K562 (cell line): ENCODE data around the gene CYS1. TPM values are rescaled to one million over a fixed set of nuclear protein-coding genes. Genes with fewer than 3 reads are reported as not detected.

Source experiments
- ATAC-seq: fragments of 200-7000 bp; cut with Tn5 transposase; 3 replicates; pipeline ENCODE4 v1.9.1; 2020; ENCODE audit warnings: moderate library complexity
- BruUV-seq: library from RNA; stranded (reverse); fragments of 400-500 nt; replicated peaks from 2 replicates; lab custom pipeline; 2021; lab: Mats Ljungman, UMichigan
- CTCF ChIA-PET: fragments of 300-600 bp; formaldehyde crosslinking; extraction: SDS; loops from one replicate; lab custom pipeline; 2021; ENCODE audit warnings: low intra/inter-chr PET ratio; lab: Yijun Ruan, JAX
- POLR2A ChIA-PET: fragments of 300-600, 350-650 bp; sonication (Branson Sonifier 250); formaldehyde crosslinking; extraction: SDS; loops from one replicate; lab custom pipeline; 2021; ENCODE audit warnings: antibody characterized with exemption, inconsistent platforms; lab: Yijun Ruan, JAX
- DNase-seq, 4 experiments: peaks; one replicate each; pipeline versions ENCODE4 v3.0.0 to v3.0.0-alpha.2; 2011 to 2018; ENCODE audit warnings: low spot score in 3 of 4, mixed read lengths in 3 of 4; ENCODE audit errors: extremely low read depth in 1 of 4
- FAIRE-seq: peaks from 2 replicates; lab custom pipeline; 2011; peaks lifted over from hg19 to GRCh38; lab: Jason Lieb, UNC
- H2AFZ ChIP-seq: 2 replicates; pipeline ENCODE4 v1.6.0; 2011; ENCODE audit warnings: low read depth, low read length, control low read depth, inconsistent platforms
- H3K27ac ChIP-seq: fragments of 200-600 bp; 3 replicates; pipeline ENCODE4 v1.8.0; 2011; ENCODE audit warnings: low read depth, mild to moderate bottlenecking, control low read depth, inconsistent platforms, low read length, moderate library complexity, mixed read lengths; ENCODE audit errors: extremely low read depth
- H3K27me3 ChIP-seq, 2 experiments: fragments of 300-600 bp in 1 of 2; 2 replicates in 1 of 2; 3 replicates in 1 of 2; pipeline versions ENCODE4 v1.6.0 to v1.8.0; 2011; ENCODE audit warnings: inconsistent platforms in 2 of 2, low read length in 2 of 2, mild to moderate bottlenecking in 1 of 2, mixed read lengths in 1 of 2, moderate library complexity in 1 of 2; ENCODE audit not compliant: control insufficient read depth in 2 of 2, insufficient read depth in 2 of 2
- H3K36me3 ChIP-seq: fragments of 300-600 bp; 3 replicates; pipeline ENCODE4 v1.8.0; 2011; ENCODE audit warnings: mild to moderate bottlenecking, low read length, inconsistent platforms; ENCODE audit not compliant: control insufficient read depth, insufficient read depth
- H3K4me1 ChIP-seq, 2 experiments: fragments of 200-600 bp in 1 of 2; replicated peaks in 1 of 2; 2 replicates in 1 of 2; 3 replicates in 1 of 2; pipeline versions ENCODE4 v1.5.1 to v1.8.0; 2011; ENCODE audit warnings: inconsistent platforms in 2 of 2, low read length in 2 of 2, mild to moderate bottlenecking in 1 of 2, mixed read lengths in 1 of 2, moderate library complexity in 1 of 2; ENCODE audit not compliant: control insufficient read depth in 2 of 2, insufficient read depth in 2 of 2
- H3K4me2 ChIP-seq: 2 replicates; pipeline ENCODE4 v1.6.1; 2011; ENCODE audit warnings: low read length, control low read depth, inconsistent platforms, mixed read lengths; ENCODE audit not compliant: insufficient read depth
- H3K4me3 ChIP-seq: fragments of 200-600 bp; sonication (generic), shearing (Covaris generic); 2 replicates; pipeline ENCODE4 v1.5.1; 2016; ENCODE audit warnings: control low read depth, inconsistent platforms
- H3K79me2 ChIP-seq: fragments of 200-600 bp; 3 replicates; pipeline ENCODE4 v1.8.0; 2011; ENCODE audit warnings: low read length, inconsistent platforms; ENCODE audit not compliant: control insufficient read depth, insufficient read depth
- H3K9ac ChIP-seq, 2 experiments: 2 replicates each; pipeline versions ENCODE4 v1.6.0 to v1.6.1; 2011; ENCODE audit warnings: low read depth in 2 of 2, low read length in 2 of 2, control low read depth in 1 of 2, inconsistent platforms in 1 of 2, mild to moderate bottlenecking in 1 of 2, mixed read lengths in 1 of 2; ENCODE audit not compliant: insufficient read depth in 1 of 2
- H3K9me1 ChIP-seq: one replicate; pipeline ENCODE4 v1.6.0; 2011; ENCODE audit warnings: inconsistent platforms, mild to moderate bottlenecking, low read length, moderate library complexity; ENCODE audit not compliant: control insufficient read depth, insufficient read depth
- H3K9me3 ChIP-seq: replicated peaks from 2 replicates; pipeline ENCODE4 v1.5.1; 2011; ENCODE audit warnings: low read depth, low read length, inconsistent platforms; ENCODE audit not compliant: control insufficient read depth, insufficient read depth
- H4K20me1 ChIP-seq: replicated peaks from 2 replicates; pipeline ENCODE4 v1.6.1; 2011; ENCODE audit warnings: low read length, inconsistent platforms, mixed read lengths; ENCODE audit not compliant: control insufficient read depth, insufficient read depth
- RAD21 ChIP-seq, 2 experiments: fragments of 250-450 bp in 1 of 2; fragments of 450-650 bp in 1 of 2; sonication (Bioruptor Pico) in 1 of 2; formaldehyde crosslinking in 1 of 2; IDR thresholded peaks in 1 of 2; conservative IDR thresholded peaks in 1 of 2; 2 replicates each; pipeline versions ENCODE4 v1.4.0 to v1.8.0; 2020 to 2022; ENCODE audit warnings: mild to moderate bottlenecking in 2 of 2, moderate library complexity in 1 of 2
- ZFP1 ChIP-seq: fragments of 450-650 bp; formaldehyde crosslinking; IDR thresholded peaks from 2 replicates; pipeline ENCODE4 v1.4.0; 2020; ENCODE audit warnings: mild to moderate bottlenecking, mixed read lengths
- WGBS: fragments of 100-300 bp; shearing (Covaris generic); methylation state at CpG from one replicate; pipeline ENCODE4 v1.1.6; 2016; ENCODE audit warnings: low coverage, mixed read lengths; ENCODE audit not compliant: insufficient coverage; ENCODE audit errors: missing lambda C conversion rate; 5-methylcytosine and 5-hydroxymethylcytosine counted together
- in situ Hi-C: fragments of 300-500 bp; cut with MboI; formaldehyde crosslinking; loops from 4 replicates; pipeline ENCODE4 v1.15.0; 2018; ENCODE audit warnings: inconsistent platforms, mixed read lengths
- intact Hi-C: fragments of 100-400 bp; cut with micrococcal nuclease; formaldehyde crosslinking; loops from 2 replicates; pipeline ENCODE4 v1.14.2; 2022
- polyA plus RNA-seq, 8 experiments: library from polyadenylated mRNA; depleted of rRNA in 4 of 8; stranded (reverse) in 5 of 8; unstranded in 3 of 8; fragments of >200 nt; fragmentation: Nextera tagmentation in 2 of 8; fragmentation: Illumina TruSeq in 1 of 8; extraction: Ambion mirVana in 2 of 8; extraction: Trizol in 1 of 8; gene quantifications; 2 replicates each; pipeline versions ENCODE4 v1.2.1 to v1.2.3, GENCODE V29; 2011 to 2014; ENCODE audit warnings: inconsistent platforms in 1 of 8, missing spikeins in 1 of 8
- total RNA-seq, 7 experiments: library from RNA; depleted of rRNA in 6 of 7; stranded (reverse); fragments of >200 nt in 6 of 7; fragmentation: Illumina TruSeq in 2 of 7; extraction: Trizol in 2 of 7; gene quantifications; 2 replicates each; pipeline versions ENCODE4 v1.2.1 to v1.2.3, GENCODE V29; 2011 to 2021; ENCODE audit warnings: low replicate concordance in 1 of 7
- TF ChIP-seq, protein P1 (sequence below): fragments of 250-450 bp; sonication (Bioruptor Pico); IDR thresholded peaks from 2 replicates; pipeline ENCODE4 v1.5.0; 2020; ENCODE audit warnings: mild to moderate bottlenecking
- TF ChIP-seq, protein P2 (sequence below), 3 experiments: IDR thresholded peaks in 2 of 3; conservative IDR thresholded peaks in 1 of 3; 2 replicates each; pipeline ENCODE4 v1.5.1; 2011 to 2012; ENCODE audit warnings: low read length in 3 of 3, mild to moderate bottlenecking in 3 of 3, control low read depth in 2 of 3, improper control_type of control experiment in 1 of 3, inconsistent platforms in 1 of 3, low read depth in 1 of 3, mixed read lengths in 1 of 3, moderate library complexity in 1 of 3; ENCODE audit not compliant: insufficient read depth in 2 of 3

Gene CYS1
- total and polyA plus RNA-seq, 9 of the 15 experiments (the other 6 are each of a cell fraction or from before 2014, with no cell fraction given) = 0.11 to 0.13 TPM; not detected in 7

DNA sequence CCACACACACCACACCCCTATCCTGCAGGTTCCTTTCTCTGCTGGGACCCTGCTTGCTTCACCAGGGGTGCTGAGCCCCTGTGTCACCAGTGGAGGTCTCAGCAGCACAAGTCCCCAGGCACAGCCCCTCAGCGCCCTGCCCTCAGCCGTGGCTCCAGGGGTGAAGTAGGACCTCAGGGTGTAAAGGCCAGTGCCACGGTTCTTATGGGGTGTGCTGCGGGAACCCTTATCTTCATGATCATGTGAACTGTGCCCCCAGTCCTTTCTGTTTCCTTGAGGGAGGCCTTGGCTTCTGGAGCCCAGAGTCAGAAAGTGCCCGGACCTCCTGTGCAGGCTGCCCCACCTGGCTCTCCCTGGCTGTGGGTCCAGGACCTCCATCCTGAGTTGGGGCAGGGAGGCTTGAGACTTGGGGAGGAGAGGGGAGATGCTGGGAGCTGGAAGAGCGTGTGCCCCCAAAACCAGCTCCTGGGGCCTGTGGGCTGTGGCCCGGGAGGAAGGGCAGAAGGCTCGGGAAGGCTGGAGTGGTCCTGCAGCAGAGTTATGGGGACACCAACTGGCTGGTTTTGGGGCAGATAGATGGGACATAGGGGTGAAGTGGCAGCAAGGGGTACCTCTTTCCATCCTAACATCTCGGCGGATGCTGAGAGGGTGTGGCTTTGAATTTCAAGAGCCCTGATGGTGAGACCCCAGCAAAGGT is 57.1 kb downstream of the CYS1 start:
- Histone ChIP-seq H3K27ac (no peak overlapping the region), H3K9me1 (no peaks in the 10 kb centered on the region), H3K4me2 (no peak overlapping the region)
- TF ChIP-seq, protein P1, sequence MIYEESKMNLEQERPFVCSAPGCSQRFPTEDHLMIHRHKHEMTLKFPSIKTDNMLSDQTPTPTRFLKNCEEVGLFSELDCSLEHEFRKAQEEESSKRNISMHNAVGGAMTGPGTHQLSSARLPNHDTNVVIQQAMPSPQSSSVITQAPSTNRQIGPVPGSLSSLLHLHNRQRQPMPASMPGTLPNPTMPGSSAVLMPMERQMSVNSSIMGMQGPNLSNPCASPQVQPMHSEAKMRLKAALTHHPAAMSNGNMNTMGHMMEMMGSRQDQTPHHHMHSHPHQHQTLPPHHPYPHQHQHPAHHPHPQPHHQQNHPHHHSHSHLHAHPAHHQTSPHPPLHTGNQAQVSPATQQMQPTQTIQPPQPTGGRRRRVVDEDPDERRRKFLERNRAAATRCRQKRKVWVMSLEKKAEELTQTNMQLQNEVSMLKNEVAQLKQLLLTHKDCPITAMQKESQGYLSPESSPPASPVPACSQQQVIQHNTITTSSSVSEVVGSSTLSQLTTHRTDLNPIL = no peak
- TF ChIP-seq ZFP1 (no peak), RAD21 (CRISPR knock-in tag; conservative IDR thresholded peaks at IDR 0.05 in 1 of 2, IDR thresholded peaks at IDR 0.05 in 1 of 2) (peak in 1 of 2 experiments; percentile 21; a peak in 1 of 4 replicates)
- TF ChIP-seq, protein P2, sequence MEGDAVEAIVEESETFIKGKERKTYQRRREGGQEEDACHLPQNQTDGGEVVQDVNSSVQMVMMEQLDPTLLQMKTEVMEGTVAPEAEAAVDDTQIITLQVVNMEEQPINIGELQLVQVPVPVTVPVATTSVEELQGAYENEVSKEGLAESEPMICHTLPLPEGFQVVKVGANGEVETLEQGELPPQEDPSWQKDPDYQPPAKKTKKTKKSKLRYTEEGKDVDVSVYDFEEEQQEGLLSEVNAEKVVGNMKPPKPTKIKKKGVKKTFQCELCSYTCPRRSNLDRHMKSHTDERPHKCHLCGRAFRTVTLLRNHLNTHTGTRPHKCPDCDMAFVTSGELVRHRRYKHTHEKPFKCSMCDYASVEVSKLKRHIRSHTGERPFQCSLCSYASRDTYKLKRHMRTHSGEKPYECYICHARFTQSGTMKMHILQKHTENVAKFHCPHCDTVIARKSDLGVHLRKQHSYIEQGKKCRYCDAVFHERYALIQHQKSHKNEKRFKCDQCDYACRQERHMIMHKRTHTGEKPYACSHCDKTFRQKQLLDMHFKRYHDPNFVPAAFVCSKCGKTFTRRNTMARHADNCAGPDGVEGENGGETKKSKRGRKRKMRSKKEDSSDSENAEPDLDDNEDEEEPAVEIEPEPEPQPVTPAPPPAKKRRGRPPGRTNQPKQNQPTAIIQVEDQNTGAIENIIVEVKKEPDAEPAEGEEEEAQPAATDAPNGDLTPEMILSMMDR (IDR thresholded peaks at IDR 0.05 in 2 of 3, conservative IDR thresholded peaks at IDR 0.05 in 1 of 3; ENCODE audit: insufficient read depth in 2 of 3, low read depth in 1 of 3, low read length in 3 of 3) = peak in 1 of 3 experiments; percentile 24; a peak in 2 of 6 replicates
- TF ChIP-seq, all 486 proteins: peak for 2
- no peak for DNase-seq
- Histone ChIP-seq H3K4me1 (peaks cover 15 to 34% of the 10 kb centered on the region in 2 experiments; a peak in 4 of 5 replicates), H3K9ac (peak overlapping the region in 1 of 2 experiments; percentile 59; a peak in 2 of 4 replicates), H3K27me3 (no peaks in the 10 kb centered on the region), H3K79me2 (no peaks in the 10 kb centered on the region), H3K4me3 (no peak overlapping the region), H2AFZ (no peak overlapping the region), H4K20me1 (no peaks in the 10 kb centered on the region), H3K36me3 (no peaks in the 10 kb centered on the region), H3K9me3 (no peaks in the 10 kb centered on the region)
- ChIA-PET POLR2A (no interaction called here), CTCF (interaction anchor here (0.7 kb wide), 1 partner anchor 209 kb away, joined by 3 read pairs; no protein-coding TSS in a partner anchor)
- in situ Hi-C loops (no loop called here), intact Hi-C loops (no loop called here)
- BruUV-seq = no TSS peak
- ATAC-seq = no peak
- FAIRE-seq = peak; percentile 37
- WGBS = 51% methylated on average over 9 of the region's 10 CpGs
